ENCODE measurements around the gene KLHL11.

- TF ChIP-seq, protein P1, sequence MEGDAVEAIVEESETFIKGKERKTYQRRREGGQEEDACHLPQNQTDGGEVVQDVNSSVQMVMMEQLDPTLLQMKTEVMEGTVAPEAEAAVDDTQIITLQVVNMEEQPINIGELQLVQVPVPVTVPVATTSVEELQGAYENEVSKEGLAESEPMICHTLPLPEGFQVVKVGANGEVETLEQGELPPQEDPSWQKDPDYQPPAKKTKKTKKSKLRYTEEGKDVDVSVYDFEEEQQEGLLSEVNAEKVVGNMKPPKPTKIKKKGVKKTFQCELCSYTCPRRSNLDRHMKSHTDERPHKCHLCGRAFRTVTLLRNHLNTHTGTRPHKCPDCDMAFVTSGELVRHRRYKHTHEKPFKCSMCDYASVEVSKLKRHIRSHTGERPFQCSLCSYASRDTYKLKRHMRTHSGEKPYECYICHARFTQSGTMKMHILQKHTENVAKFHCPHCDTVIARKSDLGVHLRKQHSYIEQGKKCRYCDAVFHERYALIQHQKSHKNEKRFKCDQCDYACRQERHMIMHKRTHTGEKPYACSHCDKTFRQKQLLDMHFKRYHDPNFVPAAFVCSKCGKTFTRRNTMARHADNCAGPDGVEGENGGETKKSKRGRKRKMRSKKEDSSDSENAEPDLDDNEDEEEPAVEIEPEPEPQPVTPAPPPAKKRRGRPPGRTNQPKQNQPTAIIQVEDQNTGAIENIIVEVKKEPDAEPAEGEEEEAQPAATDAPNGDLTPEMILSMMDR (IDR thresholded peaks at IDR 0.05; ENCODE audit: low read depth, low read length, poor library complexity, severe bottlenecking) = no peak
- no peak for TF ChIP-seq EZH2phosphoT487 (IDR thresholded peaks at IDR 0.05; ENCODE audit: borderline replicate concordance, low read length)
Measured at GRCh38 chr17:41864836-41865595, at the start of gene KLHL11.
